Gastrocnemius medialis (tissue), 4 donors: ENCODE measurements around the gene ISOC1.

Experiments used
- POLR2A ChIP-seq, 2 donors: fragments of 450-650 bp; IDR thresholded peaks; one replicate each; pipeline ENCODE4 v1.6.1; 2017; ENCODE audit warnings: antibody characterized with exemption in 2 of 2, mild to moderate bottlenecking in 2 of 2, moderate library complexity in 2 of 2
- TF ChIP-seq, protein P1 (sequence below), 5 experiments: fragments of 450-650 bp in 3 of 5; fragments of 200-600 bp in 2 of 5; sonication (generic) in 2 of 5; IDR thresholded peaks in 4 of 5; conservative IDR thresholded peaks in 1 of 5; 1 replicate in 4 of 5; 2 replicates in 1 of 5; pipeline ENCODE4 v1.5.1; 2016 to 2019; ENCODE audit warnings: antibody characterized with exemption in 5 of 5, mild to moderate bottlenecking in 3 of 5, moderate library complexity in 3 of 5

DNA sequence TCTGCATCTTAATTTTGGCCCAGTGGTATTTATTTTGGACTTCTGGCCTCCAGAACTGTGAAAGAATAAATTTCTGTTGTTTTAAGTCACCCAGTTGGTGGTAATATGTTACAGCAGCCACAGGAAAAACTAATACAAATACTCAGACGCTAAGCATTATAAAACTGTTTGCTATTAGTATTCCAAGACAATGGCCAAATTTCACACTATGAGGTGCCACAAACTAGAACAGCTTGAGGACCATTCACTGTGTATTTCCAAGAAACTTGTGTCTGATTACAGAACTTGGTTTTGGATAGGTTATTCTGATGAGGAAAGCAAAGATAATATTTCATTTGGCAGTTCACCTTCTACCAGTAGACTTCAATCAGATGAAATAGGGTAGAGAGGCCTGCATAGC is 16.3 kb upstream of the ISOC1 start:
- TF ChIP-seq POLR2A (IDR thresholded peaks at IDR 0.05), result no peak
- TF ChIP-seq, protein P1, sequence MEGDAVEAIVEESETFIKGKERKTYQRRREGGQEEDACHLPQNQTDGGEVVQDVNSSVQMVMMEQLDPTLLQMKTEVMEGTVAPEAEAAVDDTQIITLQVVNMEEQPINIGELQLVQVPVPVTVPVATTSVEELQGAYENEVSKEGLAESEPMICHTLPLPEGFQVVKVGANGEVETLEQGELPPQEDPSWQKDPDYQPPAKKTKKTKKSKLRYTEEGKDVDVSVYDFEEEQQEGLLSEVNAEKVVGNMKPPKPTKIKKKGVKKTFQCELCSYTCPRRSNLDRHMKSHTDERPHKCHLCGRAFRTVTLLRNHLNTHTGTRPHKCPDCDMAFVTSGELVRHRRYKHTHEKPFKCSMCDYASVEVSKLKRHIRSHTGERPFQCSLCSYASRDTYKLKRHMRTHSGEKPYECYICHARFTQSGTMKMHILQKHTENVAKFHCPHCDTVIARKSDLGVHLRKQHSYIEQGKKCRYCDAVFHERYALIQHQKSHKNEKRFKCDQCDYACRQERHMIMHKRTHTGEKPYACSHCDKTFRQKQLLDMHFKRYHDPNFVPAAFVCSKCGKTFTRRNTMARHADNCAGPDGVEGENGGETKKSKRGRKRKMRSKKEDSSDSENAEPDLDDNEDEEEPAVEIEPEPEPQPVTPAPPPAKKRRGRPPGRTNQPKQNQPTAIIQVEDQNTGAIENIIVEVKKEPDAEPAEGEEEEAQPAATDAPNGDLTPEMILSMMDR (IDR thresholded peaks at IDR 0.05 in 4 of 5, conservative IDR thresholded peaks at IDR 0.05 in 1 of 5), result no peak
